ENCODE measurements around the gene KCTD1.

KCTD1 gene

DNA sequence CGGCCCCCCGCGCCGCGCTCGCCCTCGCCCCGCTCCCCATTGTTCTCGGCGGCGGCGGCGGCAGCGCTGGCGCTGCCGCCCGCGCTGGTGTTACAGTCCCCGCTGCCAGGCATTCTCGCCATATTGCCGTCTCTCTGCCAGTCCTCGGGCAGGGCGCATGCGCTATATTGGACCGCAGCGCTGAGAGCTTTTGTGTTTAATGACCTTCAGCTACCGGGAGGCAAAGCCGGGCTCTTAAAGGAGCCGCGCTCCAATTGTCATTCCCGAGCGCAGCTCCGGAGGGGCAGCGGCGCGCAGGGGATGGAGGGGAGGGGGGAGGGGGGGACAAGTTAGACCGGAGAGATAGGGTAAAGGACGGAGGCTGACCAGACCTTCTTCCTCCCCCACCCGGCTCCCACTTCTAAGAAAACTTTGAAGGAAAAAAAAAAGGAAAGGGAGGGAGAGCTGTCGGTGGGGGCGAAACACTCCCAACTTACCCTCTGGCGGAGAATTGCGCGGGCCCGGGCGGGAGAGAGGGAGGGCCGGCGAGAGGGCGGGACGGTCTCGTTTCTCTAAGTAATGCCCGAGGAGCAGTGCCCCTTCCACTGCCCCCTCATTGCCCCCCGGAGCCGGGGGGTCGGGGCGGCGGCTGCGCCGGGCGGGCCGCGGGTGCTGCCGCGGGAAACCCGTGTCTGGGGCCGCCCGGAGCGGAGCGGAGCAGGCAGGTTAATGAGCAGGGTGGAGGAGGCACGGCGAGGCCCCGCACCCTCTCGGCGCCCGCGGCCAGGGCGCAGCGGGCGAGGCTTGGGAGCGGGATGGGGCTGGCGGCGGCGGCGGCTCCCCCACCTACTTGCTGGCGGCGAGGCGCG lies at the start of gene KCTD1:
Gene KCTD1, minus strand, starts transcription at position 139 of the 848 bp plus-strand sequence. Its CDS starts 17 bp downstream, at position 122.
- DNase-seq, result no peak

DNA sequence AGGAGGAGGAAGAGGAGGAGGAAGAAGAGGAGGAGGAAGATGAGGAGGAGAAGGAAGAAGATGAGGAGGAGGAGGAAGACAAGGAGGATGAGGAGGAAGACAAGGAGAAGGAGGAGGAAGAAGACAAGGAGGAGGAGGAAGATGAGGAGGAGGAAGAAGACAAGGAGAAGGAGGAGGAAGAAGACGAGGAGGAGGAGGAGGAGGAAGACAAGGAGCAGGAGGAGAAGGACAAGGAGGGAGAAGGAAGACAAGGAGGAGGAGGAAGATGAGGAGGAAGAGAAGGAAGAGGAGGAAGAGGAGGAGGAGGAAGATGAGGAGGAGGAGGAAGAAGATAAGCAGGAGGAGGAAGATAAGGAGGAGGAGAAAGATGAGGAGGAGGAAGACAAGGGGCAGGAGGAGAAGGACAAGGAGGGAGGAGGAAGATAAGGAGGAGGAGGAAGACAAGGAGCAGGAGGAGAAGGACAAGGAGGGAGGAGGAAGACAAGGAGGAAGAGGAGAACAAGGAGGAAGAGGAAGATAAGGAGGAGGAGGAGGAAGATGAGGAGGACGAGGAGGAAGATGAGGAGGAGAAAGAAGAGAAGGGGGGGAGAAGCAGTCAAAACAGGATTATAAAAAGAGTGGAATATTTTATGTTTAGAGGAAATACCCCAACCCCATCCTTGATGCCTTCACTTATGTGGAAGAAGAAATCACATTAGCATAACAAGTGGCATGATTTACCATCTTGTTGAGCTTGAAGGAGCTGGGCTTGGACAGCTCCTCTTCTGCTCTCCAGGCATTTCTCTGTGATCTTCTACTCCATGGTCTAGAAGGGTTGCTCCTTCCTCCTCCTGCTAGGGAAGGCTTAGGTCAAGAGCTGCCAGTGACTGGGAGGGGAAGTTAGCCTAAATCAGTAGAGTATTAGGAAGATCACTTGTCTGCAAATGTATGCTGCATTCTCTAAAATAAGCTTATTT lies 45.3 kb upstream of the KCTD1 start:
- no peak for DNase-seq

GRCh38 chr18:26584745-26585144 lies 36.4 kb upstream of the KCTD1 start:
- DNase-seq, result no peak

DNA sequence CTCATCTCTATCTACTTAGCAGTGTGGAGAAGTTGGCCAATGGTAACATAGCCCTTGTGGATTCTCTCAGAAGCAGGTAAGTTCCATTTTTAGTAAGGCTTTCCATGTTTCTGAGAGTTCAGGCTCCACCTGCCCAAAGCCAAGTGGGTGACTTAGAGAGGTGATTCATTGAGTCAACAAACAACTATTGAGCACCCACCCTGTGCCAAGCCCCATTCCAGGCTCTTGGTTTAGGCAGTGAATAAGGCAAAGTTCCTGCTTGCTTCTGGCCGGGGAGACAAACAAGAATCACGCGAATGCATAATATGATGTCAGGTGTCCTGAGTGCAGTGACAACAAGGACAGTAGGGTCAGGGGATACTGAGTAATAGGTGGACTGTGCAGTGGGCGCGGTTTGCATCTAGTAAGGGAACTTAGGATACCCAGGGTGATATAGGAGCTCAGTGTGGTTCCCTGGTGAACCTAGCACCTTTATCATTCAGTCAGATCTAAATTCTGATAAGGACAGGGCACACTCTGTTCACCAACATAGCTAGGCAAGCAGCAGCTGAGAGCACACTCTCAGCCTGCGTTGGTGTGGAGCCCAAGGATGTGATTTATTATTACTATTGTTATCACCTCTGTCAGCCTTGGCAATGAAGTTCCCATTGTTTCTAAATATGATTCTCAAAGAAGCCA lies 31.7 kb upstream of the KCTD1 start:
- no peak for DNase-seq

GRCh38 chr18:26575865-26576217 lies 27.5 kb upstream of the KCTD1 start:
- DNase-seq, result no peak

DNA sequence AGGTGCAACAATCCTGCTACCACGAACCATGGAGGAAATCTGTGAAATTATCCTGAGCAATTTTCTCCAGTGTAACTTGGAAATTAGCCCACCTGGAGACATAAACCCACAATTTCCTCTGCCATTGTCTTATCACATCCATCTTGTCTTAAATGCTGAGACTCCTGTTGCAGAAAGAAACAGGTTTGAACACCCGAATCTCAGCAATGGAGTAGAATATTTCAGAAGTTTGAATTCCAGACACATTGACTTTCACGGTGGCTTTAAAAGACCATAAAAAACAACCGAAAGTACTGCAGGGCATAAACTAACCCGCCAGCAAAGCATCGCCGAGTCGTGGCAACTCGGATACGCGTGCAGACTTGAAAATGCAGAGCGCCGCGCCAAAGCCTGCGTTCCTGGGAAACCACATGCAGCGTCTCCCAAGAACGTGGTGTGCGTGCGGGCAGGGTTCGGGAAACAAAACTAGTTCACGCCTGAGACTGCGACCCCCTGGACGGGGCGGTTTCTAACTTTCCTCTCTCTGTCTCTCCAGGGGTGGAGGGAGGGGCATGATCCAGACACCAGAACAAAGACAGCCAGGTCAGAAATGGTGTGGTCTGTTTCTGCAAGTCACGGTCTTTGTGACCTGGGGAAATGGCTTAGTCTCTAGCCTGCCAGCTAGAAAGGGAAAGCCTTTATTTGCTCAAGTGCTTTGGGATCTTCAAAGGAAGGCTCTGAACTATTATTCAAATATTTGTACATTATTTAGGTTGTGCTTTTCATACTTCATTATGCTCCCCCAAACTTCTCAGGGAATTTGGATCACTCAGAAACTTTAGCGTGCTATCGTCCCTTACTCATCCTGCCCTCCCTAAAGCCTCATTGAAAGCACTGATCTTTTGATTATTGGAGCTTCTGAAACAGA lies 26.9 kb upstream of the KCTD1 start:
- DNase-seq, result no peak

DNA sequence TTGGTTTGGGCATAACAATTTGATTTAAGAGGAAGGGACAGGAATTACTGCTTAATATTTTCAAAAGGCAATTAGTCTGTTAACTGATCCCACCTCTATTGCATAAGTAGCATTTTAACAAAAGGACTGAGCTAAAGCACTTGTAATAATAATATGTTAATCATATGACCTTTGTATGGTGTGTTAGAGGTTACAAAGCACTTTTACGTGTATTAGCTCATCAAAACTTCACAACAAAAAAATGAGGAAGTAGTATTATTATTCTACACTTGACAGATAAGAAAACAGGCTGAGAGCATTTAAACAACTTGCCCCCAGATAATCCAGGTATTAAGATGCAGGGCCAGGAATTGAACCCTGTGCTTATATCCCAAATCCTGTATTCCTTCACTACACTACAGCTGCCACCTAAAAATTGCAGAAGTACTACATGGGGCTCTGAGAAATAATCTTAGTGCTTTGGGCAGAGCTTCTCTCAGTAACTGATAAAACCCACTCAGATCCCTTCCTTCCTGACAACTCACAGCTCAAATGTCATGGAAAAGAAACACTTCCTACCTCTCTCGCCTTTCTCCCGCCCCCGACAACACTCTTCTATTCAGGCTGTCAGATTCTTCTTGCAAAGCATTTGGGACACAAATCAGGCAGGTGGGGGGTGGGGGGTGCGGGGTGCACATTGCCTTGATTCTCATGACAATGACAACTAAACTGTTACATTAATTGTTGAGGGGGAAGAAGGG lies 20.7 kb upstream of the KCTD1 start:
- no peak for DNase-seq

DNA sequence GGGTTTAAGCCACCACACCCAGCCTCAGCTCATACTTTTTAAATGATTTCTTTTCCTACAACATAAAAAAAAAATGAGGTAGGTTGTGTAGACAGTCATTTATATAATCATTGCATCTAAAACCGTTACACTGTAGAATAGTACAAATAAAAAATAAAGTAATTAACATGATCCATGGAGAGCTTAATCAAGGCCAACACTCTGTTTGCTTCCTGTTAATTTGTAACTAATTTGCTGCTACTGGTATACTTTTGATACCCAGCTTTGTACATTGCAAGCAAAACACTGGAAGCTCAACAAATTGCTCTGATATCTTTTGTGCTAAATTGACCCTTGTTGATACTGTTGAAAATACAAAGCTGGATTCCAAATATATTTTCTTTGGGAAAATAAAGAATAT lies 20.2 kb upstream of the KCTD1 start:
- DNase-seq, result no peak

DNA sequence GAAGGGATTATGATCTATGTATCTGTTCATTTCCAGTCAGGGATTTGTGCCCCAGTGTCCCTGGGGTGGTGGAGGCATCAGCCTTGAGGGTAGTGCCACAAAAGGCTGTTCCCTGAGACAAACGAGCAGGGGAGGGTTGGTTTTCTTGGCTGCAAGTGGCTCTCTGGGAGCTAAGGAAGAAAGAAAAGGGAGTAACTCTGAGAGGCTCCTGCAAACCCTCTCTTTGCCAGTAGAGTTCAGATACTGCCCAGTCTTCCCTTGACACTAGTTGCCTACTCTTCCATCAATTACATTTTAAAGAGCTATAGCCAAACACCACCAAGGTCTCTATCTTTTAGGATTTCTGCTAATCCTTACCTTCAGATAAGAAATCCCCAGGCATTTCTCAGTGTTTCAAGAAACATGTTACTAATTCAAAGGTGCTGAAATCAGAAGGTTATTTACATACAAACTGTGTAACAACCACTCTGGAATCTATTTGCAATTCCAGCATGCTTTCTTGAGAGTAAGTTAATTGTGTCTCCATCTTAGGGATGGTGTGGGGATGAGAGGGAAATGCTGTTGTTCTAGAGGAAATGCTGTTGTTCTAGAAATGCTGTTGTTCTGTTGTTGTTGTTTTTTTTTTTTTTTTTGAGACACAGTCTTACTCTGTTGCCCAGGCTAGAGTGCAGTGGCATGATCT lies 18.7 kb upstream of the KCTD1 start:
- DNase-seq, result no peak

DNA sequence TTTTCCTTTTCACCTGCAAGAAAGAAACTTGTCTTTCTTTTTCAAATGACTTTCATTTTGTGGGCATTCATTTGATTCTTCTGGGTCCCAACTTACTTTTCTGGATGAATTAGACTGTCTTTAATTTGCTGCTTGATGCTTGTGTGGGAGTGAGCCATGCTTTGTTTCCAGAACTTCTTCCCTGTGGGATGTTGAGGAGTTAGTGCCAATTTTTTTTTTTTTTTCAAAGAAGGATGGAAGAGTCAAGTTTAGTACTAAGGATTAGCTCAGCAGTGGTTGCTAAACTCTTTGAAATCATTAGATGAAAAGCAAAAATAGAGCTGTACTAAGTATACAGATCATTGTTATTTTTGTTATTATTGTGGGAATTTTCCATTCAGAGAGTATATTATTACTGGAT lies 17.2 kb upstream of the KCTD1 start:
- no peak for DNase-seq

DNA sequence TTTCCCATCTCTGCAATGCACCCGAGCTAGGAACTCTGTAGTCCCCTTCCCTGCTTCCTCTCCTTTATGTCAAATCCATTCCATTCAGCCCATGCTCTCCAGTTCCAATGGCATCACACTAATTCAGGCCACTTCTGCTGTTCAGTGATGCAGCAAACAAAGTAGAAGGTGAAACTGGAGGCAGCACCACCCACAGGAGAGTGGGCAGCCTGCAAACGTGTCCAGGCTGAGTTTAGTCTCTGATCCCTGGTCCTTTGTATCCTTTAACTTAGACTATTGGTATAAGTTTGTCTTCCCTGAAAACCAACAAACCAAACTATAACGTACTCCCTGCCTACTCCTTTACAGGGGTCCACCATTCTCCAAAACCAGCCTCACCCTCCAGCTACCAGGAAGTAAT lies 14.7 kb upstream of the KCTD1 start:
- DNase-seq, result no peak

- DNase-seq, result no peak
Measured at GRCh38 chr18:26562568-26562967, 14.2 kb upstream of the KCTD1 start.

- no peak for DNase-seq
Measured at GRCh38 chr18:26561769-26562168, 13.4 kb upstream of the KCTD1 start.

- DNase-seq, result no peak
Measured at GRCh38 chr18:26556573-26556972, 8.2 kb upstream of the KCTD1 start.

- no peak for DNase-seq
Measured at GRCh38 chr18:26555804-26556553, 7.6 kb upstream of the KCTD1 start.

DNA sequence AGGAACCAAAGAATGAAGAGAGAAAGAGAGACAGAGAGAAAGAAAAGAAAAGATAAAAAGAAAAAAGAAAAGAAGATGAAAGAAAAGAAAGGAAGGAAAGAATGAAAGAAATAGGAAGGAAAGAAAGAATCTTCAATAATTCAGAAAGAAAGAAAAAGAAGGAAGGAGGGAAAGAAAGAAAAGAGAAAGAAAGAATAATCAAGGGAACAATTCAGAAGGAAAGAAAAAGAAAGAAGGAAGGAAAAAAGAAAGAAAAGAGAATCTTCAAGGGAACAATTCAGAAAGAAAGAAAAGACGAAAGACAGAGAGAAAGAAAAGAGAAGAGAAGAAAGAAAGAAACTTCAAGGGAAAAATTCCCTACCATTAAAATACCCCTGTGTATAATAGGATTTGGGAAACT lies 5.6 kb upstream of the KCTD1 start:
- no peak for DNase-seq

GRCh38 chr18:26551695-26552081 lies 3.3 kb upstream of the KCTD1 start:
- no peak for DNase-seq

GRCh38 chr18:26550998-26551694 lies 2.8 kb upstream of the KCTD1 start:
- no peak for DNase-seq

- DNase-seq, result no peak
Measured at GRCh38 chr18:26549263-26550094, 1.1 kb upstream of the KCTD1 start.
